Keratinocyte (primary cell): Measurements from ENCODE around the gene CAPN2. TPM values are rescaled to one million over a fixed set of nuclear protein-coding genes. Genes with fewer than 3 reads are reported as not detected.

Experiments used
- DNase-seq: peaks from one replicate; pipeline ENCODE4 v3.0.0-alpha.2; 2011; ENCODE audit warnings: low read depth, missing footprints, low spot score
- FAIRE-seq: peaks from 2 replicates; lab custom pipeline; 2011; peaks lifted over from hg19 to GRCh38; lab: Jason Lieb, UNC
- H2AFZ ChIP-seq: 2 replicates; pipeline ENCODE4 v1.6.0; 2012; ENCODE audit warnings: low read length, control low read depth, inconsistent platforms; ENCODE audit not compliant: control insufficient read depth
- H3K27ac ChIP-seq: 2 replicates; pipeline ENCODE4 v1.5.1; 2011; ENCODE audit warnings: low read length; ENCODE audit not compliant: control insufficient read depth, insufficient read depth
- H3K27me3 ChIP-seq: 3 replicates; pipeline ENCODE4 v1.6.0; 2011; ENCODE audit warnings: low read length; ENCODE audit not compliant: control insufficient read depth, insufficient read depth; ENCODE audit errors: extremely low read depth
- H3K36me3 ChIP-seq, 2 experiments: 2 replicates in 1 of 2; 3 replicates in 1 of 2; pipeline ENCODE4 v1.5.1; 2011; ENCODE audit warnings: low read length in 2 of 2, mild to moderate bottlenecking in 1 of 2; ENCODE audit not compliant: control insufficient read depth in 2 of 2, insufficient read depth in 2 of 2; ENCODE audit errors: extremely low read depth in 1 of 2
- H3K4me1 ChIP-seq: 3 replicates; pipeline ENCODE4 v1.5.1; 2011; ENCODE audit warnings: low read length; ENCODE audit not compliant: control insufficient read depth, insufficient read depth; ENCODE audit errors: extremely low read depth
- H3K4me2 ChIP-seq: 3 replicates; pipeline ENCODE4 v1.6.0; 2011; ENCODE audit warnings: low read depth, low read length; ENCODE audit not compliant: control insufficient read depth, insufficient read depth; ENCODE audit errors: extremely low read depth
- H3K4me3 ChIP-seq, 3 experiments: fragments of 200-600 bp in 1 of 3; sonication (generic) in 1 of 3; 2 replicates in 2 of 3; 3 replicates in 1 of 3; pipeline ENCODE4 v1.5.1; 2011 to 2016; ENCODE audit warnings: low read length in 3 of 3, mild to moderate bottlenecking in 3 of 3, control low read depth in 2 of 3, inconsistent platforms in 1 of 3, low read depth in 1 of 3, mixed read lengths in 1 of 3, mixed run types in 1 of 3, moderate library complexity in 1 of 3; ENCODE audit not compliant: control insufficient read depth in 2 of 3, insufficient read depth in 2 of 3; ENCODE audit errors: extremely low read depth in 1 of 3
- H3K79me2 ChIP-seq: 2 replicates; pipeline ENCODE4 v1.6.0; 2012; ENCODE audit warnings: low read length; ENCODE audit not compliant: control insufficient read depth, insufficient read depth
- H3K9ac ChIP-seq: 3 replicates; pipeline ENCODE4 v1.6.0; 2011; ENCODE audit warnings: low read length; ENCODE audit not compliant: control insufficient read depth, insufficient read depth; ENCODE audit errors: extremely low read depth
- H3K9me1 ChIP-seq: 3 replicates; pipeline ENCODE4 v1.6.0; 2011; ENCODE audit warnings: low read length; ENCODE audit not compliant: control insufficient read depth, insufficient read depth; ENCODE audit errors: extremely low read depth
- H3K9me3 ChIP-seq: 2 replicates; pipeline ENCODE4 v1.5.1; 2012; ENCODE audit warnings: low read depth, low read length; ENCODE audit not compliant: control insufficient read depth
- H4K20me1 ChIP-seq: 3 replicates; pipeline ENCODE4 v1.6.0; 2011; ENCODE audit warnings: low read length; ENCODE audit not compliant: control insufficient read depth, insufficient read depth; ENCODE audit errors: extremely low read depth
- CTCF ChIP-seq, 3 experiments: IDR thresholded peaks in 1 of 3; conservative IDR thresholded peaks in 1 of 3; optimal IDR thresholded peaks in 1 of 3; 2 replicates in 2 of 3; 3 replicates in 1 of 3; pipeline versions ENCODE3 to v1.5.1; 2011; ENCODE audit warnings: low read length in 3 of 3, mild to moderate bottlenecking in 3 of 3, moderate library complexity in 2 of 3, control low read depth in 1 of 3, inconsistent platforms in 1 of 3; ENCODE audit not compliant: insufficient read depth in 2 of 3; ENCODE audit errors: extremely low read depth in 1 of 3
- EZH2 ChIP-seq: IDR thresholded peaks from one replicate; pipeline ENCODE4 v1.6.1; 2012; ENCODE audit warnings: inconsistent platforms, mild to moderate bottlenecking, low read length, moderate library complexity
- dilution Hi-C: fragments of 300-500 bp; cut with MboI; formaldehyde crosslinking; loops from one replicate; pipeline ENCODE4 v1.7.0; 2020; ENCODE audit warnings: low sequenced_read_pairs; ENCODE audit not compliant: extremely low pct_ligation_motif_present
- polyA plus RNA-seq, 5 experiments: library from polyadenylated mRNA; depleted of rRNA in 3 of 5; stranded (reverse) in 3 of 5; stranded (forward) in 1 of 5; unstranded in 1 of 5; fragments of >200 nt; gene quantifications; 1 replicate in 1 of 5; 2 replicates in 3 of 5; 3 replicates in 1 of 5; pipeline versions ENCODE4 v1.2.1 to v1.2.3, GENCODE V29; 2011 to 2012; ENCODE audit warnings: missing spikeins in 2 of 5, low read depth in 1 of 5, low replicate concordance in 1 of 5

Gene CAPN2
- polyA plus RNA-seq, 1 donor (not counting 4 experiments of a cell fraction or from before 2014, with no cell fraction given) = 366 TPM

GRCh38 chr1:223802032-223802431 is 89.7 kb downstream of the CAPN2 start:
- Histone ChIP-seq H3K27ac (no peak overlapping the region), H3K4me1 (no peaks in the 10 kb centered on the region), H3K4me3 (no peak overlapping the region), H2AFZ (no peak overlapping the region), H3K4me2 (no peak overlapping the region), H3K9me1 (no peaks in the 10 kb centered on the region), H3K27me3 (no peaks in the 10 kb centered on the region), H4K20me1 (no peaks in the 10 kb centered on the region), H3K79me2 (no peaks in the 10 kb centered on the region), H3K36me3 (peaks cover 7 to 20% of the 10 kb centered on the region in 2 experiments), H3K9ac (no peak overlapping the region), H3K9me3 (no peaks in the 10 kb centered on the region)
- FAIRE-seq (no peak), DNase-seq (no peak)
- dilution Hi-C loops = no loop called here
- TF ChIP-seq CTCF (optimal IDR thresholded peaks at IDR 0.05 in 1 of 3, IDR thresholded peaks at IDR 0.05 in 1 of 3, conservative IDR thresholded peaks at IDR 0.05 in 1 of 3; ENCODE audit: extremely low read depth in 1 of 3, insufficient read depth in 2 of 3, low read length in 3 of 3) (no peak), EZH2 (no peak)

- dilution Hi-C loops = no loop called here
- no peaks in the 10 kb centered on the region for H3K4me1 ChIP-seq
- H3K9ac ChIP-seq = no peak overlapping the region
- no peaks in the 10 kb centered on the region for H3K9me3 ChIP-seq
- H2AFZ ChIP-seq = no peak overlapping the region
- H3K4me2 ChIP-seq = no peak overlapping the region
- DNase-seq (no peak), FAIRE-seq (no peak)
- H4K20me1 ChIP-seq = no peaks in the 10 kb centered on the region
- H3K27ac ChIP-seq = no peak overlapping the region
- TF ChIP-seq EZH2 (no peak), CTCF (optimal IDR thresholded peaks at IDR 0.05 in 1 of 3, IDR thresholded peaks at IDR 0.05 in 1 of 3, conservative IDR thresholded peaks at IDR 0.05 in 1 of 3; ENCODE audit: extremely low read depth in 1 of 3, insufficient read depth in 2 of 3, low read length in 3 of 3) (no peak)
- H3K79me2 ChIP-seq = no peaks in the 10 kb centered on the region
- no peaks in the 10 kb centered on the region for H3K27me3 ChIP-seq
- H3K36me3 ChIP-seq = peaks cover 7 to 20% of the 10 kb centered on the region in 2 experiments
- no peak overlapping the region for H3K4me3 ChIP-seq
- no peaks in the 10 kb centered on the region for H3K9me1 ChIP-seq
Measured at GRCh38 chr1:223802602-223803001, 90.3 kb downstream of the CAPN2 start.
